ENCODE results near the gene ABCA7.

DNA sequence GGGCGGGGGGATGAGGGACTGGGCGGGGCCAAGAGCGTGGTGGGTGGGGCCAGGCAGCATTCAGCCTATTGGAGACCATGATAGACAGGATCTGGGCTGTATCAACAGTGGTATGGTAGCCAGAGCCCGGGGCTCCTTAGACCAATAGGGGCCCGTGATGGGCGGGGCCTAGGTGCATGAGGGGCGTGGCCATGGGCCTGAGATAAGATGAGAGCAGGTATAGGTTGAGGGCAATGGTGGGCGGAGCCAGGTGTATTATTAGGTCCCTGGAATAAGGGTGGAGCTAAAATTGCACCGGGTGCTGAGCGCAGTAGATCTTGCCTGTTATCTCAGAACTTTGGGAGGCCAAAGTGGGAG is 5.3 kb downstream of the ABCA7 start:
- TF ChIP-seq, protein P1, sequence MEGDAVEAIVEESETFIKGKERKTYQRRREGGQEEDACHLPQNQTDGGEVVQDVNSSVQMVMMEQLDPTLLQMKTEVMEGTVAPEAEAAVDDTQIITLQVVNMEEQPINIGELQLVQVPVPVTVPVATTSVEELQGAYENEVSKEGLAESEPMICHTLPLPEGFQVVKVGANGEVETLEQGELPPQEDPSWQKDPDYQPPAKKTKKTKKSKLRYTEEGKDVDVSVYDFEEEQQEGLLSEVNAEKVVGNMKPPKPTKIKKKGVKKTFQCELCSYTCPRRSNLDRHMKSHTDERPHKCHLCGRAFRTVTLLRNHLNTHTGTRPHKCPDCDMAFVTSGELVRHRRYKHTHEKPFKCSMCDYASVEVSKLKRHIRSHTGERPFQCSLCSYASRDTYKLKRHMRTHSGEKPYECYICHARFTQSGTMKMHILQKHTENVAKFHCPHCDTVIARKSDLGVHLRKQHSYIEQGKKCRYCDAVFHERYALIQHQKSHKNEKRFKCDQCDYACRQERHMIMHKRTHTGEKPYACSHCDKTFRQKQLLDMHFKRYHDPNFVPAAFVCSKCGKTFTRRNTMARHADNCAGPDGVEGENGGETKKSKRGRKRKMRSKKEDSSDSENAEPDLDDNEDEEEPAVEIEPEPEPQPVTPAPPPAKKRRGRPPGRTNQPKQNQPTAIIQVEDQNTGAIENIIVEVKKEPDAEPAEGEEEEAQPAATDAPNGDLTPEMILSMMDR (IDR thresholded peaks at IDR 0.05), result no peak
- no peak for TF ChIP-seq JUN (CRISPR knock-in tag; IDR thresholded peaks at IDR 0.05)
- TF ChIP-seq, protein P2, sequence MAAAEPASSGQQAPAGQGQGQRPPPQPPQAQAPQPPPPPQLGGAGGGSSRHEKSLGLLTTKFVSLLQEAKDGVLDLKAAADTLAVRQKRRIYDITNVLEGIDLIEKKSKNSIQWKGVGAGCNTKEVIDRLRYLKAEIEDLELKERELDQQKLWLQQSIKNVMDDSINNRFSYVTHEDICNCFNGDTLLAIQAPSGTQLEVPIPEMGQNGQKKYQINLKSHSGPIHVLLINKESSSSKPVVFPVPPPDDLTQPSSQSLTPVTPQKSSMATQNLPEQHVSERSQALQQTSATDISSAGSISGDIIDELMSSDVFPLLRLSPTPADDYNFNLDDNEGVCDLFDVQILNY (CRISPR knock-in tag; IDR thresholded peaks at IDR 0.05), result no peak
- no peak for TF ChIP-seq ELF4 (CRISPR knock-in tag; IDR thresholded peaks at IDR 0.05; ENCODE audit: low read depth)
- TF ChIP-seq, protein P3, sequence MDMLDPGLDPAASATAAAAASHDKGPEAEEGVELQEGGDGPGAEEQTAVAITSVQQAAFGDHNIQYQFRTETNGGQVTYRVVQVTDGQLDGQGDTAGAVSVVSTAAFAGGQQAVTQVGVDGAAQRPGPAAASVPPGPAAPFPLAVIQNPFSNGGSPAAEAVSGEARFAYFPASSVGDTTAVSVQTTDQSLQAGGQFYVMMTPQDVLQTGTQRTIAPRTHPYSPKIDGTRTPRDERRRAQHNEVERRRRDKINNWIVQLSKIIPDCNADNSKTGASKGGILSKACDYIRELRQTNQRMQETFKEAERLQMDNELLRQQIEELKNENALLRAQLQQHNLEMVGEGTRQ (CRISPR knock-in tag; IDR thresholded peaks at IDR 0.05), result no peak
- TF ChIP-seq ZNF416 (CRISPR knock-in tag; IDR thresholded peaks at IDR 0.05), result no peak
- no peak for TF ChIP-seq ESRRA (CRISPR knock-in tag; IDR thresholded peaks at IDR 0.05; ENCODE audit: borderline replicate concordance)
- TF ChIP-seq CBFB (CRISPR knock-in tag; IDR thresholded peaks at IDR 0.05; ENCODE audit: low read depth), result no peak
